Mononuclear cell (primary cell): Measurements from ENCODE around the gene BDNF. TPM values are rescaled to one million over a fixed set of nuclear protein-coding genes. Genes with fewer than 3 reads are reported as not detected.
"Not testable (repeated sequence)": the region's sequence is repeated elsewhere in the genome, so short reads cannot be mapped to it uniquely, and the experiment has no call there.

Experiments
- H3K27me3 ChIP-seq: 2 replicates; pipeline ENCODE4 v1.6.0; 2011; ENCODE audit warnings: low read length, control low read depth; ENCODE audit not compliant: insufficient read depth
- H3K4me1 ChIP-seq: 2 replicates; pipeline ENCODE4 v1.5.1; 2011; ENCODE audit warnings: mild to moderate bottlenecking, low read length, control low read depth; ENCODE audit not compliant: insufficient read depth
- H3K4me3 ChIP-seq: 2 replicates; pipeline ENCODE4 v1.5.1; 2011; ENCODE audit warnings: mild to moderate bottlenecking, low read length, moderate library complexity
- H3K9me3 ChIP-seq: 2 replicates; pipeline ENCODE4 v1.5.1; 2011; ENCODE audit warnings: low read depth, mild to moderate bottlenecking, control low read depth, low read length
- total RNA-seq: library from RNA; depleted of rRNA; stranded (reverse); fragments of >200 nt; gene quantifications from one replicate; pipeline ENCODE4 v1.2.3, GENCODE V29; 2012

The BDNF gene
- total RNA-seq: under 0.01 TPM

- Histone ChIP-seq H3K9me3 (no peaks in the 10 kb centered on the region), H3K4me3 (no peak within 1 kb of the TSS), H3K27me3 (peaks cover 87% of the 10 kb centered on the region), H3K4me1 (peaks cover 12% of the 10 kb centered on the region)
Measured at GRCh38 chr11:27700351-27701301, at the start of gene BDNF. BDNF (minus strand) TSS chr11:27700455; CDS start chr11:27658564, 41,891 bp downstream.

- H3K27me3 ChIP-seq: no peaks in the 10 kb centered on the region
- no peak overlapping the region for H3K4me3 ChIP-seq
- H3K4me1 ChIP-seq: no peaks in the 10 kb centered on the region
- no peaks in the 10 kb centered on the region for H3K9me3 ChIP-seq
Measured at GRCh38 chr11:27740362-27741013, 40.2 kb upstream of the BDNF start.

GRCh38 chr11:27735281-27735680, 35.0 kb upstream of the BDNF start:
- Histone ChIP-seq H3K9me3 (no peaks in the 10 kb centered on the region), H3K4me1 (no peaks in the 10 kb centered on the region), H3K4me3 (no peak overlapping the region), H3K27me3 (no peaks in the 10 kb centered on the region)

- H3K4me3 ChIP-seq, H3K27me3 ChIP-seq, H3K4me1 ChIP-seq, H3K9me3 ChIP-seq: not testable (repeated sequence)
Measured at GRCh38 chr11:27731803-27732202, 31.5 kb upstream of the BDNF start.

GRCh38 chr11:27726981-27727380, 26.7 kb upstream of the BDNF start:
- Histone ChIP-seq H3K27me3 (peaks cover 21% of the 10 kb centered on the region), H3K4me3 (no peak overlapping the region), H3K4me1 (no peaks in the 10 kb centered on the region), H3K9me3 (no peaks in the 10 kb centered on the region)

- H3K4me3 ChIP-seq: no peak overlapping the region
- H3K9me3 ChIP-seq: no peaks in the 10 kb centered on the region
- no peaks in the 10 kb centered on the region for H3K4me1 ChIP-seq
- peaks cover 51% of the 10 kb centered on the region for H3K27me3 ChIP-seq
Measured at GRCh38 chr11:27723687-27724086, 23.4 kb upstream of the BDNF start.

GRCh38 chr11:27722953-27723344, 22.7 kb upstream of the BDNF start:
- H3K4me3 ChIP-seq: no peak overlapping the region
- H3K9me3 ChIP-seq: no peaks in the 10 kb centered on the region
- H3K27me3 ChIP-seq: peaks cover 55% of the 10 kb centered on the region
- no peaks in the 10 kb centered on the region for H3K4me1 ChIP-seq

- Histone ChIP-seq H3K4me3 (no peak overlapping the region), H3K4me1 (no peaks in the 10 kb centered on the region), H3K27me3 (peaks cover 61% of the 10 kb centered on the region), H3K9me3 (no peaks in the 10 kb centered on the region)
Measured at GRCh38 chr11:27722117-27722952, 22.1 kb upstream of the BDNF start.

GRCh38 chr11:27721264-27722116, 21.2 kb upstream of the BDNF start:
- Histone ChIP-seq H3K27me3 (peaks cover 69% of the 10 kb centered on the region), H3K9me3 (no peaks in the 10 kb centered on the region), H3K4me3 (no peak overlapping the region), H3K4me1 (no peaks in the 10 kb centered on the region)

- Histone ChIP-seq H3K9me3 (no peaks in the 10 kb centered on the region), H3K4me1 (no peaks in the 10 kb centered on the region), H3K27me3 (peaks cover 72% of the 10 kb centered on the region), H3K4me3 (no peak overlapping the region)
Measured at GRCh38 chr11:27720277-27720830, 20.1 kb upstream of the BDNF start.

- H3K4me3 ChIP-seq: no peak overlapping the region
- peaks cover 74% of the 10 kb centered on the region for H3K27me3 ChIP-seq
- no peaks in the 10 kb centered on the region for H3K9me3 ChIP-seq
- no peaks in the 10 kb centered on the region for H3K4me1 ChIP-seq
Measured at GRCh38 chr11:27719546-27719925, 19.3 kb upstream of the BDNF start.

GRCh38 chr11:27718863-27719545, 18.7 kb upstream of the BDNF start:
- H3K27me3 ChIP-seq: peaks cover 74% of the 10 kb centered on the region
- H3K4me1 ChIP-seq: no peaks in the 10 kb centered on the region
- no peak overlapping the region for H3K4me3 ChIP-seq
- H3K9me3 ChIP-seq: no peaks in the 10 kb centered on the region

- H3K27me3 ChIP-seq: peaks cover 76% of the 10 kb centered on the region
- no peak overlapping the region for H3K4me3 ChIP-seq
- no peaks in the 10 kb centered on the region for H3K4me1 ChIP-seq
- H3K9me3 ChIP-seq: no peaks in the 10 kb centered on the region
Measured at GRCh38 chr11:27718346-27718862, 18.1 kb upstream of the BDNF start.
